Ishikawa (cell line): ENCODE measurements around the gene RABGAP1L.

ENCODE experiments used
- CREB1 ChIP-seq: IDR thresholded peaks from 2 replicates; pipeline ENCODE4 v1.6.1; 2012; ENCODE audit warnings: low read depth
- TEAD4 ChIP-seq: IDR thresholded peaks from 2 replicates; pipeline ENCODE4 v1.6.1; 2012

- TF ChIP-seq CREB1 (no peak), TEAD4 (no peak)
Observed at GRCh38 chr1:174426153-174426552, 266.8 kb downstream of the RABGAP1L start.
